GM12875 (cell line): Measurements from ENCODE around the gene PTGES.

ENCODE experiments used
- H3K4me3 ChIP-seq: one replicate; pipeline ENCODE4 v1.5.1; 2011; ENCODE audit warnings: low read depth, low read length, control low read depth
- TF ChIP-seq, protein P1 (sequence below): IDR thresholded peaks from 2 replicates; pipeline ENCODE4 v1.5.1; 2011; ENCODE audit warnings: low read depth, mild to moderate bottlenecking, control low read depth, inconsistent platforms, low read length, moderate library complexity, borderline replicate concordance; ENCODE audit not compliant: insufficient read depth

PTGES gene

GRCh38 chr9:129722913-129723312 lies 29.9 kb downstream of the PTGES start:
- TF ChIP-seq, protein P1, sequence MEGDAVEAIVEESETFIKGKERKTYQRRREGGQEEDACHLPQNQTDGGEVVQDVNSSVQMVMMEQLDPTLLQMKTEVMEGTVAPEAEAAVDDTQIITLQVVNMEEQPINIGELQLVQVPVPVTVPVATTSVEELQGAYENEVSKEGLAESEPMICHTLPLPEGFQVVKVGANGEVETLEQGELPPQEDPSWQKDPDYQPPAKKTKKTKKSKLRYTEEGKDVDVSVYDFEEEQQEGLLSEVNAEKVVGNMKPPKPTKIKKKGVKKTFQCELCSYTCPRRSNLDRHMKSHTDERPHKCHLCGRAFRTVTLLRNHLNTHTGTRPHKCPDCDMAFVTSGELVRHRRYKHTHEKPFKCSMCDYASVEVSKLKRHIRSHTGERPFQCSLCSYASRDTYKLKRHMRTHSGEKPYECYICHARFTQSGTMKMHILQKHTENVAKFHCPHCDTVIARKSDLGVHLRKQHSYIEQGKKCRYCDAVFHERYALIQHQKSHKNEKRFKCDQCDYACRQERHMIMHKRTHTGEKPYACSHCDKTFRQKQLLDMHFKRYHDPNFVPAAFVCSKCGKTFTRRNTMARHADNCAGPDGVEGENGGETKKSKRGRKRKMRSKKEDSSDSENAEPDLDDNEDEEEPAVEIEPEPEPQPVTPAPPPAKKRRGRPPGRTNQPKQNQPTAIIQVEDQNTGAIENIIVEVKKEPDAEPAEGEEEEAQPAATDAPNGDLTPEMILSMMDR: no peak
- no peak overlapping the region for H3K4me3 ChIP-seq

DNA sequence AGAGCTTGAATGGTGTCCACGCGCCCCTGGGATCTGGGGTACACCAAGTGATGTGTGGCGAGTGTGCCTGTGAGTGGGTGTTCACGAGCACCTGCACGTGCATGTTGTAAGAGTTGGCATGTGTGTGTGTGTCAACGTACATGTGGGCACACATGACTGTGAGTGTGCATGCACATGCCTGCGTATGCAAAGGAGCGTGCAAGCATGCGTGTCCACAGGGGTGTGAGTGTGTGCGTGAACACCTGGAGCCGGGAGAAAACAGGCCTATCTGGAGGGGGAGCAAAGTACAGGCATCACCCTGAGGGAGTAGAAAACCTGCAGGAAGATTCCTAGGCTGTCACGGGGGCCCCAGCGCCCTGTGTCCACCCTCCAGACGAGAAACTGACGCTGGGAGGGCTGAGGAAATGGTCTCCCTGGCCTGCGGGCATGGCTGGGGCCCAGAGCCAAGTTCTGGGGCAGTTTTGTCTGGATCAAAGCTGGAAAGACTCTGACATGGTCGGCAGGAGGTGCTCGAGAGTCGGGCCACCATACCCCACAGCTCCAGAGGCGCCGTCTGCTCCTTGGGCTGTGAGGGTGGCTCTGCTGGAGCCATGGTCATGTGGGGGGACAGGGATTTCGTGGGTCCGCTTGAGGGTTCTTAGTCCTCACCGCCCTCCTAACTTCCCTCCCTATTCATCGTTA lies 31.8 kb downstream of the PTGES start:
- H3K4me3 ChIP-seq: no peak overlapping the region
- TF ChIP-seq, protein P1: peak; percentile 27; the same call in 1 of the 2 replicates

DNA sequence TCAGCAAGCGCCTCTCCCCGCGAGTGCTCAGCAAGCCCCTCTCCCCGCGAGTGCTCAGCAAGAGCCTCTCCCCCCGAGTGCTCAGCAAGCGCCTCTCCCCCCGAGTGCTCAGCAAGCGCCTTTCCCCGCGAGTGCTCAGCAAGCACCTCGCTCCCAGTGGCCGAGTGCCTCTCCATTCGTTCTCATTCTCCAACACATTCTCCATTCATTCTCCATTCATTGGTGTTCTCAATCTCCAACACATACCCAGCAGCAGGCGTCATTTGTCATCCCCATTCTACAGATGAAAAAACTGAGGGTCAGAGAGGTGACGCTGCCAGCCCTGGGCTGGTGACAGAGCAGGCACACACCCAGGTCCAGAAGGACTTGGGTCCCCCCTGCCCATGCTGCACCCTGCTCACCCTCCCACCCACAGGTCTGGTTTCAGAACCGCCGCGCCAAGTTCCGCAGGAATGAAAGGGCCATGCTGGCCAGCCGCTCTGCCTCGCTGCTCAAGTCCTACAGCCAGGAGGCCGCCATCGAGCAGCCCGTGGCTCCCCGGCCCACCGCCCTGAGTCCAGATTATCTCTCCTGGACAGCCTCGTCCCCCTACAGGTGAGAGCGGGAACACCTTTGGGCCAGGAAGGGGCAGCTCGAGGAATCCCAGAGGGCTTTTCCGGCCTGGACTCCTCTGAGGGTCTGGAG lies 32.5 kb downstream of the PTGES start:
- TF ChIP-seq, protein P1: peak; percentile 35; the same call in 1 of the 2 replicates
- no peak overlapping the region for H3K4me3 ChIP-seq

- TF ChIP-seq, protein P1: no peak
- no peak overlapping the region for H3K4me3 ChIP-seq
Observed at GRCh38 chr9:129719135-129719534, 33.7 kb downstream of the PTGES start.

- H3K4me3 ChIP-seq: no peak overlapping the region
- TF ChIP-seq, protein P1: no peak
Observed at GRCh38 chr9:129718647-129719046, 34.2 kb downstream of the PTGES start.

- TF ChIP-seq, protein P1: no peak
Observed at GRCh38 chr9:129717991-129718390, 34.9 kb downstream of the PTGES start.

DNA sequence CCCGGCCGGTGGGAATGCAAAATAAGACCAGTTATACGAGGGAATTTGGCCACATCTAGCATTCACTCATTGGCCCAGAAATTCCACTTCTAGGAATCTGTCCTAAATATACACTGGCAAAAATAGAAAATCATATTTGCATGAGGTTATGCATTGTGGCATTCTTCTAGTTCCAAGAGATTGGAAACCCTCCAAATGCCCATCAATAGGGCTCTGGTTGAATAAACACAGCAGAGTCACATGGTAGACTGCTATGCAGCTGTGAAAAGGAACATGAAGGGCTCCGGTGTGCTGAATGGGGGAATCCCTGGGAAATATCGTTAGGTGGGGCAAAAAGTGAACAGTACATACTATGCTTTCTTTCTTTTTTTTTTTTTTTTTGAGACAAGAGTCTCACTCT lies 36.8 kb downstream of the PTGES start:
- TF ChIP-seq, protein P1: no peak
- no peak overlapping the region for H3K4me3 ChIP-seq

More at GRCh38 chr9:129717991-129718390, 34.9 kb downstream of the PTGES start:
- H3K4me3 ChIP-seq: no peak overlapping the region
